H9 (cell line): ENCODE results near the gene DAPK2. TPM values are rescaled to one million over a fixed set of nuclear protein-coding genes. Genes with fewer than 3 reads are reported as not detected.

Experiments
- DNase-seq: peaks from one replicate; pipeline ENCODE4 v3.0.0-alpha.2; 2017
- H2AFZ ChIP-seq: one replicate; pipeline ENCODE4 v1.6.1; 2013; ENCODE audit warnings: mild to moderate bottlenecking, low read length, control low read depth, moderate library complexity
- H2AK5ac ChIP-seq: 2 replicates; pipeline ENCODE4 v1.6.1; 2013; ENCODE audit warnings: low read length, control low read depth, mixed read lengths; ENCODE audit not compliant: insufficient read length
- H2BK120ac ChIP-seq: one replicate; pipeline ENCODE4 v1.6.1; 2013; ENCODE audit warnings: low read depth, mild to moderate bottlenecking, low read length, control low read depth, inconsistent platforms; ENCODE audit not compliant: poor library complexity, severe bottlenecking
- H2BK12ac ChIP-seq: 2 replicates; pipeline ENCODE4 v1.6.1; 2013; ENCODE audit warnings: low read length, control low read depth, mixed read lengths, low read depth; ENCODE audit not compliant: insufficient read length
- H2BK15ac ChIP-seq: 2 replicates; pipeline ENCODE4 v1.6.1; 2013; ENCODE audit warnings: low read depth, low read length, control low read depth
- H2BK20ac ChIP-seq: one replicate; pipeline ENCODE4 v1.6.1; 2013; ENCODE audit warnings: low read depth, mild to moderate bottlenecking, low read length, control low read depth, inconsistent platforms; ENCODE audit not compliant: poor library complexity, severe bottlenecking
- H2BK5ac ChIP-seq: 2 replicates; pipeline ENCODE4 v1.6.1; 2013; ENCODE audit warnings: low read length, control low read depth, mixed read lengths; ENCODE audit not compliant: insufficient read length
- H3K14ac ChIP-seq: 2 replicates; pipeline ENCODE4 v1.6.1; 2013; ENCODE audit warnings: low read length, control low read depth; ENCODE audit not compliant: insufficient read depth
- H3K18ac ChIP-seq: 2 replicates; pipeline ENCODE4 v1.6.1; 2013; ENCODE audit warnings: low read depth, mild to moderate bottlenecking, mixed read lengths, low read length, control low read depth; ENCODE audit not compliant: insufficient read length
- H3K23ac ChIP-seq: 2 replicates; pipeline ENCODE4 v1.6.1; 2013; ENCODE audit warnings: low read length, control low read depth, mixed read lengths, low read depth; ENCODE audit not compliant: insufficient read length
- H3K23me2 ChIP-seq: 2 replicates; pipeline ENCODE4 v1.6.1; 2013; ENCODE audit warnings: low read depth, mild to moderate bottlenecking, mixed read lengths, low read length, control low read depth; ENCODE audit not compliant: insufficient read length, poor library complexity, severe bottlenecking
- H3K27ac ChIP-seq: 2 replicates; pipeline ENCODE4 v1.5.1; 2013; ENCODE audit warnings: low read length, control low read depth, mixed read lengths, low read depth; ENCODE audit not compliant: insufficient read length
- H3K27me3 ChIP-seq: 2 replicates; pipeline ENCODE4 v1.6.1; 2013; ENCODE audit warnings: low read length, control low read depth, inconsistent platforms; ENCODE audit not compliant: insufficient read depth
- H3K4ac ChIP-seq: 2 replicates; pipeline ENCODE4 v1.6.1; 2013; ENCODE audit warnings: low read depth, mild to moderate bottlenecking, control low read depth, inconsistent platforms, low read length, moderate library complexity
- H3K4me1 ChIP-seq: 2 replicates; pipeline ENCODE4 v1.6.1; 2013; ENCODE audit warnings: low read length, control low read depth, inconsistent platforms; ENCODE audit not compliant: insufficient read depth
- H3K4me2 ChIP-seq: 2 replicates; pipeline ENCODE4 v1.6.1; 2013; ENCODE audit warnings: low read length, control low read depth, mixed read lengths; ENCODE audit not compliant: insufficient read length, insufficient read depth
- H3K56ac ChIP-seq: 2 replicates; pipeline ENCODE4 v1.6.1; 2013; ENCODE audit warnings: low read depth, mild to moderate bottlenecking, mixed read lengths, low read length, control low read depth; ENCODE audit not compliant: insufficient read length
- H3K79me1 ChIP-seq: 2 replicates; pipeline ENCODE4 v1.6.1; 2013; ENCODE audit warnings: low read depth, mild to moderate bottlenecking, moderate library complexity, low read length, control low read depth, inconsistent platforms; ENCODE audit not compliant: insufficient read depth, poor library complexity, severe bottlenecking
- H3K79me2 ChIP-seq: 2 replicates; pipeline ENCODE4 v1.6.1; 2013; ENCODE audit warnings: low read length, control low read depth, inconsistent platforms; ENCODE audit not compliant: insufficient read depth
- H3K9ac ChIP-seq: 2 replicates; pipeline ENCODE4 v1.6.1; 2013; ENCODE audit warnings: low read length, control low read depth, mixed read lengths; ENCODE audit not compliant: insufficient read length; ENCODE audit errors: extremely low read depth
- H3K9me3 ChIP-seq: one replicate; pipeline ENCODE4 v1.6.1; 2013; ENCODE audit warnings: low read depth, low read length, inconsistent platforms; ENCODE audit not compliant: control insufficient read depth
- H3T11ph ChIP-seq: one replicate; pipeline ENCODE4 v1.6.1; 2013; ENCODE audit warnings: mild to moderate bottlenecking, low read length, control low read depth, inconsistent platforms
- H4K20me1 ChIP-seq: one replicate; pipeline ENCODE4 v1.6.1; 2013; ENCODE audit not compliant: control insufficient read depth, insufficient read length, insufficient read depth
- H4K5ac ChIP-seq: 2 replicates; pipeline ENCODE4 v1.6.1; 2013; ENCODE audit warnings: low read depth, mild to moderate bottlenecking, mixed read lengths, low read length, control low read depth; ENCODE audit not compliant: insufficient read length
- H4K8ac ChIP-seq: replicated peaks from 2 replicates; pipeline ENCODE4 v1.6.1; 2013; ENCODE audit warnings: low read length, control low read depth, mixed read lengths, low read depth; ENCODE audit not compliant: insufficient read length
- H4K91ac ChIP-seq: 2 replicates; pipeline ENCODE4 v1.6.1; 2013; ENCODE audit warnings: low read depth, mild to moderate bottlenecking, moderate library complexity, mixed read lengths, low read length, control low read depth; ENCODE audit not compliant: insufficient read length
- H3K27ac Mint-ChIP-seq, 3 experiments: 2 replicates in 2 of 3; 3 replicates in 1 of 3; pipeline ENCODE4 v1.8.0; 2020 to 2021; ENCODE audit warnings: mixed read lengths in 3 of 3, mild to moderate bottlenecking in 1 of 3, moderate library complexity in 1 of 3
- H3K27me3 Mint-ChIP-seq: 2 replicates; pipeline ENCODE4 v1.8.0; 2021; ENCODE audit warnings: low read depth, mild to moderate bottlenecking, moderate library complexity, mixed read lengths
- H3K36me3 Mint-ChIP-seq, 3 experiments: 2 replicates in 2 of 3; 3 replicates in 1 of 3; pipeline ENCODE4 v1.8.0; 2020 to 2021; ENCODE audit warnings: low read depth in 3 of 3, mixed read lengths in 3 of 3; ENCODE audit not compliant: insufficient read depth in 1 of 3
- H3K4me1 Mint-ChIP-seq, 2 experiments: 2 replicates each; pipeline ENCODE4 v1.8.0; 2020; ENCODE audit warnings: mixed read lengths in 2 of 2
- H3K4me3 Mint-ChIP-seq, 2 experiments: 2 replicates in 1 of 2; 3 replicates in 1 of 2; pipeline ENCODE4 v1.8.0; 2020 to 2021; ENCODE audit warnings: mild to moderate bottlenecking in 2 of 2, mixed read lengths in 2 of 2, moderate library complexity in 1 of 2
- H3K9me3 Mint-ChIP-seq, 2 experiments: 2 replicates in 1 of 2; 3 replicates in 1 of 2; pipeline ENCODE4 v1.8.0; 2020; ENCODE audit warnings: mild to moderate bottlenecking in 2 of 2, mixed read lengths in 2 of 2, moderate library complexity in 1 of 2
- WGBS: extraction: QIAGEN DNeasy Blood & Tissue Kit; methylation state at CpG from one replicate; pipeline ENCODE4 v1.1.7; 2013; ENCODE audit warnings: missing lambda C conversion rate, low lambda C conversion rate, mixed read lengths; ENCODE audit not compliant: insufficient read length; ENCODE audit errors: extremely low coverage; 5-methylcytosine and 5-hydroxymethylcytosine counted together
- total RNA-seq: library from RNA; stranded (reverse); gene quantifications from 2 replicates; pipeline ENCODE4 v1.2.1, GENCODE V29; 2021
- TF ChIP-seq, protein P1 (sequence below): fragments of 200-600 bp; sonication (generic); conservative IDR thresholded peaks from 3 replicates; pipeline ENCODE4 v1.8.0; 2021; ENCODE audit warnings: antibody characterized with exemption, mild to moderate bottlenecking

DAPK2 gene
- total RNA-seq, 1 experiment from 2014 or later, result 3.5 TPM

GRCh38 chr15:63887630-63888029 lies 158.7 kb downstream of the DAPK2 start:
- Histone ChIP-seq H3K56ac (no peak overlapping the region), H3K79me2 (no peaks in the 10 kb centered on the region), H2AFZ (no peak overlapping the region), H2BK5ac (no peak overlapping the region), H3K27ac (no peak overlapping the region), H4K91ac (no peak overlapping the region), H3K4ac (no peak overlapping the region), H2AK5ac (no peak overlapping the region), H3K14ac (no peak overlapping the region), H3K9me3 (no peaks in the 10 kb centered on the region), H3K27me3 (no peaks in the 10 kb centered on the region), H3K4me1 (no peaks in the 10 kb centered on the region), H2BK15ac (no peak overlapping the region), H4K5ac (no peak overlapping the region), H3K9ac (no peak overlapping the region), H2BK20ac (no peak overlapping the region), H3K23ac (no peak overlapping the region), H2BK12ac (no peak overlapping the region), H3K79me1 (no peaks in the 10 kb centered on the region), H3T11ph (no peak overlapping the region), H3K18ac (no peak overlapping the region), H3K23me2 (no peaks in the 10 kb centered on the region), H2BK120ac (no peak overlapping the region), H4K8ac (no peak overlapping the region), H4K20me1 (no peaks in the 10 kb centered on the region), H3K4me2 (no peak overlapping the region)
- DNase-seq, result no peak
- no peaks in the 10 kb centered on the region for H3K4me1 Mint-ChIP-seq
- no peaks in the 10 kb centered on the region for H3K27me3 Mint-ChIP-seq
- TF ChIP-seq, protein P1, sequence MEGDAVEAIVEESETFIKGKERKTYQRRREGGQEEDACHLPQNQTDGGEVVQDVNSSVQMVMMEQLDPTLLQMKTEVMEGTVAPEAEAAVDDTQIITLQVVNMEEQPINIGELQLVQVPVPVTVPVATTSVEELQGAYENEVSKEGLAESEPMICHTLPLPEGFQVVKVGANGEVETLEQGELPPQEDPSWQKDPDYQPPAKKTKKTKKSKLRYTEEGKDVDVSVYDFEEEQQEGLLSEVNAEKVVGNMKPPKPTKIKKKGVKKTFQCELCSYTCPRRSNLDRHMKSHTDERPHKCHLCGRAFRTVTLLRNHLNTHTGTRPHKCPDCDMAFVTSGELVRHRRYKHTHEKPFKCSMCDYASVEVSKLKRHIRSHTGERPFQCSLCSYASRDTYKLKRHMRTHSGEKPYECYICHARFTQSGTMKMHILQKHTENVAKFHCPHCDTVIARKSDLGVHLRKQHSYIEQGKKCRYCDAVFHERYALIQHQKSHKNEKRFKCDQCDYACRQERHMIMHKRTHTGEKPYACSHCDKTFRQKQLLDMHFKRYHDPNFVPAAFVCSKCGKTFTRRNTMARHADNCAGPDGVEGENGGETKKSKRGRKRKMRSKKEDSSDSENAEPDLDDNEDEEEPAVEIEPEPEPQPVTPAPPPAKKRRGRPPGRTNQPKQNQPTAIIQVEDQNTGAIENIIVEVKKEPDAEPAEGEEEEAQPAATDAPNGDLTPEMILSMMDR, result no peak
- H3K36me3 Mint-ChIP-seq, result no peaks in the 10 kb centered on the region
- no peak overlapping the region for H3K27ac Mint-ChIP-seq
- no peak overlapping the region for H3K4me3 Mint-ChIP-seq
- WGBS, result no CpG with 5 or more reads among the region's 6 CpGs
- no peaks in the 10 kb centered on the region for H3K9me3 Mint-ChIP-seq
